ENCODE data around the gene SCN4B. TPM values are rescaled to one million over a fixed set of nuclear protein-coding genes. Genes with fewer than 3 reads are reported as not detected.
"Not testable (repeated sequence)": the region's sequence is repeated elsewhere in the genome, so short reads cannot be mapped to it uniquely, and the experiment has no call there.

The SCN4B gene, protein sequence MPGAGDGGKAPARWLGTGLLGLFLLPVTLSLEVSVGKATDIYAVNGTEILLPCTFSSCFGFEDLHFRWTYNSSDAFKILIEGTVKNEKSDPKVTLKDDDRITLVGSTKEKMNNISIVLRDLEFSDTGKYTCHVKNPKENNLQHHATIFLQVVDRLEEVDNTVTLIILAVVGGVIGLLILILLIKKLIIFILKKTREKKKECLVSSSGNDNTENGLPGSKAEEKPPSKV
- not detected for polyA plus RNA-seq

- peaks cover 14 to 18% (median 14%) of the 10 kb centered on the region in 3 donors for H3K27me3 Mint-ChIP-seq (ENCODE audit: low read depth in 3 of 3)
- no peak within 1 kb of the TSS for H3K4me3 Mint-ChIP-seq
- H3K27ac Mint-ChIP-seq = no peak within 1 kb of the TSS
- peaks cover 8 to 11% of the 10 kb centered on the region in 2 donors for H3K4me1 Mint-ChIP-seq
- H3K9me3 Mint-ChIP-seq = peaks cover 0 to 2% (median 0%) of the 10 kb centered on the region in 6 donors
- DNase-seq = no peak
- no peaks in the 10 kb centered on the region for H3K36me3 Mint-ChIP-seq
Observed at GRCh38 chr11:118152552-118153471, at the start of gene SCN4B. SCN4B (minus strand) TSS chr11:118152823; CDS start chr11:118152673, 150 bp downstream.

DNA sequence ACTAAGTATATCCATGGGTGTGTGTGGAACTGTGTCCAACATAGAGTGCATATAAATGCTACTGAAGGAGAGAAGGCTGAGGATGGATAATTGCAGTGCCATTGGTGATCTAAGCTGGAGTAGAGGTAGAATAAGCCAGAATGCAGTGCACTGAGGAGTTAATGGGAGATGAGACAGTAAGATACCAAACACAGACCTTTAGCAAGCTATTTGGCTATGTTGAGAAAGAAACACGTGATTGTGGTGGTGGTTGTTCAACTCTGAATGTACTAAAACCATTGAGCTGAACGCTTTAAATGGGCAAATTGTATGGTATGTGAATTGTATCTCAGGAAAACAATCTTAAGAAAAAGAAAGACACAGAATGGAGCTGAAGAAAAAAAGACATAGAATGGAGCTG, 49.3 kb upstream of the SCN4B start:
- no peaks in the 10 kb centered on the region for H3K9me3 Mint-ChIP-seq
- peaks cover 26 to 29% of the 10 kb centered on the region in 2 donors for H3K4me1 Mint-ChIP-seq
- H3K27me3 Mint-ChIP-seq (ENCODE audit: low read depth in 3 of 3) = peaks cover 0 to 3% (median 3%) of the 10 kb centered on the region in 3 donors
- DNase-seq = peak in 1 of 3 donors; percentile 20
- peaks cover 0 to 3% (median 0%) of the 10 kb centered on the region in 3 donors for H3K36me3 Mint-ChIP-seq
- H3K4me3 Mint-ChIP-seq = no peak overlapping the region
- H3K27ac Mint-ChIP-seq = no peak overlapping the region

DNA sequence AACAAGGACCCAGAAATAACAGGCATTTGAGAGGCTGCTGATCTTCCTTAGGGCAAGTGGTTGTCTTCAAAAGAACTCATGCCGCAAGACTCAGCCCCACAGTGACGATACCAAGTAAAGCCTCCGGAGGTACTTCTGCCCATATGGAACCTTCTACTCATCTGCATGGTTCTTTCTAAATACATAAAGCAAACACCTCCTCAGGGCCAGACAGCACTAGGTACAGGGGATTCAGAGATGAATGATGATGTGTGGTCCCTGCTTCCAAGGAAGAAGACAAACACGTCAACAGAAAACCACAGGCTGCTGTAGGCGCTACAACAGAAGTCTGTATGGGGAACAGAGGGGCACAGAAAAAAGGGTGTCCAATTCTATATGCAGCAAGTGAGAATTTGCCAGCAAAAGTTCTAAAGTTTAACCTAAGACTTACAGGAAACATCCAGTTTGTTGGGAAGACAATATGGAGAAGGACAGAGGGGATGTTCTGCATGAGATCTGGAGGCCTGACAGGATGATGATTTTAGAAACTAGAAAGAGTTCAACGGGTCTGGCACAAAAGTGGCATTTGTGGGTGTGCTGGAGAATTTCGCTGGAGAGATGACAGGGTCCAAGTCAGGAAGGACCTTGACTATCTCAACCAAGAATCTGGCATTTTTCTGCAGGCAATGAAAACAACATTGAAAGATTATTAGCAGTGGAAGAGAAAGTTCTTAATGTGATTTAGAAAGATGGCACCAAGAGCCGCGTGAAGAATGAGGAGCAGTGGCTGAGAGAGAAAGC, 48.5 kb upstream of the SCN4B start:
- H3K27me3 Mint-ChIP-seq (ENCODE audit: low read depth in 3 of 3) = peaks cover 0 to 3% (median 1%) of the 10 kb centered on the region in 3 donors
- H3K36me3 Mint-ChIP-seq = peaks cover 0 to under 1% (median 0%) of the 10 kb centered on the region in 3 donors
- H3K4me3 Mint-ChIP-seq = no peak overlapping the region
- H3K4me1 Mint-ChIP-seq = peaks cover 17 to 20% of the 10 kb centered on the region in 2 donors
- peak in 1 of 3 donors; percentile 24 for DNase-seq
- H3K27ac Mint-ChIP-seq = no peak overlapping the region
- no peaks in the 10 kb centered on the region for H3K9me3 Mint-ChIP-seq

- Mint-ChIP-seq H3K36me3 (no peaks in the 10 kb centered on the region), H3K4me1 (peaks cover 11 to 14% of the 10 kb centered on the region in 2 donors), H3K27me3 (ENCODE audit: low read depth in 3 of 3) (peaks cover 0 to 3% (median 0%) of the 10 kb centered on the region in 3 donors), H3K9me3 (no peaks in the 10 kb centered on the region), H3K4me3 (no peak overlapping the region), H3K27ac (no peak overlapping the region)
- no peak for DNase-seq
Observed at GRCh38 chr11:118200497-118200896, 47.9 kb upstream of the SCN4B start.

DNA sequence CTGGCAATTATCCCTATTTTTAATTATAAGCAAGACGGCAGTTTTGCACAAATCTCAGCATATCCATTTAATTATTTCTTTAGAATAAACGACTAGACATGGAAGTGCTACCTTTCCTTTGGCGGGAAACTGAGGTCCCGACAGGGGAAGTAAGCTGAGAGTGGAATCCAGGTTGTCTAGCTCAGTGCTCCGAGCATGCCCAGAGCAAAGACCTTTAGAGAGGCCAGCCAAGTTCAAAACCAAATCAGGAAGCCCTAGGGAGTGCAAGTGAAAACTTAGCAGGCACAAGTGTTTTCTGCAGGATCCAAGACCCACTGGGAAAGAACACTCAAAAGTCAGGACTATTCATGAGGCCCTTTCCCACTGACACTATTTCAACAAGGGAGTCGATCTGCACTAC, 46.5 kb upstream of the SCN4B start:
- no peaks in the 10 kb centered on the region for H3K36me3 Mint-ChIP-seq
- peaks cover 0 to 3% (median 2%) of the 10 kb centered on the region in 3 donors for H3K27me3 Mint-ChIP-seq (ENCODE audit: low read depth in 3 of 3)
- no peak for DNase-seq
- H3K9me3 Mint-ChIP-seq = no peaks in the 10 kb centered on the region
- H3K4me3 Mint-ChIP-seq = peak overlapping the region in 2 of 5 donors; percentile 61 to 63
- peaks cover 10 to 11% of the 10 kb centered on the region in 2 donors for H3K4me1 Mint-ChIP-seq
- peak overlapping the region in 1 of 6 donors; percentile 53 for H3K27ac Mint-ChIP-seq

DNA sequence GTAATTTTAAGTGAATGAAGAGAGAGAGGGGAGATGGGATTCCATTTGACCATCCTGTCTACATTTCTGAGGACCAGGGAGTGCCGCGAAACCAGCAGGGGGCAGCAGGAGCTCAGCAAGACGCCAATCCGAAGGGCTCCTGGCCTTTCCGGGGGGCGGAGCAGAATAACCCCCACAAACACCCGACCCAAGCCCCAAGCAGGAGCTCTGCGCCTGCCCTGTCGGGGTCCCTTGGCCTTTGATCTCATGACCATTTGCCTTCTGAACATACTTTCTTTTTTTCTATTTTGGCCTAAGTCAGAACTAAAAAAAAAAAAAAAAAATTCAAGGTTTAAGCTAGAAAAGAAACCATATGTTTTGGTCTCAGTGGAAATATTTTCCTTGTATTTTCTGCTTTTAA, 45.7 kb upstream of the SCN4B start:
- Mint-ChIP-seq H3K27ac (peak overlapping the region in 3 of 6 donors; percentile 16 to 67 (median 53)), H3K36me3 (no peaks in the 10 kb centered on the region), H3K27me3 (ENCODE audit: low read depth in 3 of 3) (peaks cover 0 to 6% (median 2%) of the 10 kb centered on the region in 3 donors), H3K4me1 (peaks cover 10 to 11% of the 10 kb centered on the region in 2 donors), H3K9me3 (no peaks in the 10 kb centered on the region), H3K4me3 (peak overlapping the region; percentile 52 to 73 (median 59))
- DNase-seq = peak; percentile 77 to 84 (median 78)

DNA sequence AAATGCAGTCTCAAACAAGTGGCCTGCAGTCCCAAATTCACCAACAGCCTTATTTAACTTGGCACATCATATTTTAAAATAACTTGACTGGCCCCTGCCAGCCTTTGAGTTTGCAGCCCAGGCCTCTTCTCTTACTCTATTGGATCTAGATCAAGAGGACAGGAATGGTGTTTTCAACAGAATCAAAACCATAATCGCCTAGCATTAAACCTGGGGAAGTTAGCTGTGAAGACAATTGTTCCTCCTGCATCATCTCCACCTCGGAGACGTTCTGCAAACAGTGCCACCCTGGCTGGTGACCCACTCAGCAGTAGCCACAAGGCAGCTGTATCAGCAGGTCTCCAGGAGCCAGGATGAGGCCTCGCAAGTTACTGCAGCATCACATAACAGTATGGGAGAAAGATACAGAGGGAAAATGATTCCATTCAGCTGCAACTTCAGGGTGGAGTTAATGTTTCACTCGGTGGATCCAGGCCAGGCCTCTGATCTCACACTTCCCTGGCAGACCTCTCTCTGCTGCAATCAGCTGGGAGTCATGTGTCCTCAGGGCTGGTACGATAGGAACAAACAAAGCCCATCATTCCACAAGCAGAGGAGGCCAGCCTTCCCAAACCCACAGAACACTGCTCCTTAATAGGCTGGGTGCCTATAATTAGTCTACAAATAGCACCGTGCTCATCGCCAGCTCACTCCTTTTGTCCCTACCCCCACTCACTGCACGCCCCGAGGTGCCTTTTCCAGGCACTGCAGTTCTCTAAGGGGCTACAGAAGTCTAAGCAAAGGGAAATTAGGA, 42.4 kb upstream of the SCN4B start:
- peaks cover 0 to 7% (median 3%) of the 10 kb centered on the region in 6 donors for H3K9me3 Mint-ChIP-seq
- DNase-seq = no peak
- no peak overlapping the region for H3K27ac Mint-ChIP-seq
- H3K4me3 Mint-ChIP-seq = no peak overlapping the region
- peaks cover 0 to 3% (median 0%) of the 10 kb centered on the region in 3 donors for H3K36me3 Mint-ChIP-seq
- peaks cover 8 to 11% of the 10 kb centered on the region in 2 donors for H3K4me1 Mint-ChIP-seq
- H3K27me3 Mint-ChIP-seq (ENCODE audit: low read depth in 3 of 3) = peaks cover 1 to 12% (median 6%) of the 10 kb centered on the region in 3 donors

- H3K4me1 Mint-ChIP-seq = peaks cover 8 to 11% of the 10 kb centered on the region in 2 donors
- H3K9me3 Mint-ChIP-seq = peaks cover 0 to 7% (median 3%) of the 10 kb centered on the region in 6 donors
- H3K27ac Mint-ChIP-seq = no peak overlapping the region
- peaks cover 5 to 15% (median 8%) of the 10 kb centered on the region in 3 donors for H3K27me3 Mint-ChIP-seq (ENCODE audit: low read depth in 3 of 3)
- DNase-seq = no peak
- peaks cover 0 to 3% (median 0%) of the 10 kb centered on the region in 3 donors for H3K36me3 Mint-ChIP-seq
- no peak overlapping the region for H3K4me3 Mint-ChIP-seq
Observed at GRCh38 chr11:118193910-118194566, 41.4 kb upstream of the SCN4B start.

- peaks cover 7 to 18% (median 8%) of the 10 kb centered on the region in 3 donors for H3K27me3 Mint-ChIP-seq (ENCODE audit: low read depth in 3 of 3)
- not testable (repeated sequence) for H3K36me3 Mint-ChIP-seq, H3K4me1 Mint-ChIP-seq, H3K9me3 Mint-ChIP-seq, H3K4me3 Mint-ChIP-seq, H3K27ac Mint-ChIP-seq, DNase-seq
Observed at GRCh38 chr11:118192817-118193216, 40.2 kb upstream of the SCN4B start.

DNA sequence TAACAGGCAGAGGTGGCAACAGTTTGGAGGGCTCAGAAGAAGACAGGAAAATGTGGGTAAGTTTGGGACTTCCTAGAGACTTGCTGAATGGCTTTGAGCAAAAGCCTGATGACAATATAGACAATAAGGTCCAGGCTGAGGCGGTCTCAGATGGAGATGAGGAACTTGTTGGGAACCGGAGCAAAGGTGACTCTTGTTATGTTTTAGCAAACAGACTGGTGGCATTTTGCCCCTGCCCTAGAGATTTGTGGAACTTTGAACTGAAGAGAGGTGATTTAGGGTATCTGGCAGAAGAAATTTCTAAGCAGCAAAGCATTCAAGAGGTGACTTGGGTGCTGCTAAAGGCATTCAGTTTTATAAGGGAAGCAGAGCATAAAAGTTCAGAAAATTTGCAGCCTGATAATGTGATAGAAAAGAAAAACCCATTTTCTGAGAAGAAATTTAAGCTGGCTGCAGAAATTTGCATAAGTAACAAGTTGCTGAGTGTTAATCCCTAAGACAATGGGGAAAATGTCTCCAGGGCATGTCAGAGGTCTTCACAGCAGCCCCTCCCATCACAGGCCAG, 38.4 kb upstream of the SCN4B start:
- H3K36me3 Mint-ChIP-seq, H3K27ac Mint-ChIP-seq, H3K9me3 Mint-ChIP-seq, DNase-seq, H3K4me1 Mint-ChIP-seq, H3K4me3 Mint-ChIP-seq: not testable (repeated sequence)
- H3K27me3 Mint-ChIP-seq (ENCODE audit: low read depth in 3 of 3) = peaks cover 10 to 14% (median 10%) of the 10 kb centered on the region in 3 donors

GRCh38 chr11:118186346-118187107, 33.9 kb upstream of the SCN4B start:
- no peak overlapping the region for H3K4me3 Mint-ChIP-seq
- H3K9me3 Mint-ChIP-seq = peaks cover 0 to 5% (median 3%) of the 10 kb centered on the region in 6 donors
- no peaks in the 10 kb centered on the region for H3K36me3 Mint-ChIP-seq

More at GRCh38 chr11:118186346-118187107, 33.9 kb upstream of the SCN4B start:
- Mint-ChIP-seq H3K27ac (no peak overlapping the region), H3K27me3 (ENCODE audit: low read depth in 3 of 3) (peaks cover 7 to 17% (median 11%) of the 10 kb centered on the region in 3 donors), H3K4me1 (no peaks in the 10 kb centered on the region)
- DNase-seq = no peak
